H1 (cell line): ENCODE data around the gene CPNE5. TPM values are rescaled to one million over a fixed set of nuclear protein-coding genes. Genes with fewer than 3 reads are reported as not detected.

Source experiments
- CTCF ChIA-PET: fragments of 300-600 bp; sonication (Branson Sonifier 250); formaldehyde crosslinking; loops from one replicate; lab custom pipeline; 2021; ENCODE audit not compliant: partially characterized antibody; lab: Charles Lee
- POLR2A ChIA-PET: fragments of 300-600 bp; sonication (Branson Sonifier 250); formaldehyde crosslinking; loops from one replicate; lab custom pipeline; 2021; ENCODE audit warnings: inconsistent platforms; ENCODE audit not compliant: partially characterized antibody; lab: Charles Lee
- DNase-seq, 2 experiments: peaks; one replicate each; pipeline versions ENCODE4 v3.0.0 to v3.0.0-alpha.2; 2010 to 2022; ENCODE audit warnings: low spot score in 2 of 2, low read depth in 1 of 2, mixed read lengths in 1 of 2
- FAIRE-seq: peaks from 2 replicates; lab custom pipeline; 2011; peaks lifted over from hg19 to GRCh38; lab: Jason Lieb, UNC
- H2AFZ ChIP-seq: 2 replicates; pipeline ENCODE4 v1.8.1; 2012; ENCODE audit warnings: low read length, inconsistent platforms
- H2AK5ac ChIP-seq: 2 replicates; pipeline ENCODE4 v1.6.1; 2013; ENCODE audit warnings: low read depth, low read length
- H2BK120ac ChIP-seq: replicated peaks from 2 replicates; pipeline ENCODE3; 2013; ENCODE audit warnings: low read depth, low read length, inconsistent platforms
- H2BK12ac ChIP-seq: 2 replicates; pipeline ENCODE4 v1.6.1; 2013; ENCODE audit warnings: low read depth, low read length
- H2BK15ac ChIP-seq: 2 replicates; pipeline ENCODE4 v1.6.1; 2013; ENCODE audit warnings: low read length
- H2BK20ac ChIP-seq: 2 replicates; pipeline ENCODE4 v1.6.1; 2013; ENCODE audit warnings: low read length
- H2BK5ac ChIP-seq: 2 replicates; pipeline ENCODE4 v1.6.1; 2013; ENCODE audit warnings: low read depth, low read length
- H3K14ac ChIP-seq: 2 replicates; pipeline ENCODE4 v1.6.1; 2013; ENCODE audit warnings: inconsistent platforms; ENCODE audit not compliant: insufficient read length
- H3K18ac ChIP-seq: 2 replicates; pipeline ENCODE4 v1.6.1; 2013; ENCODE audit warnings: low read length; ENCODE audit errors: extremely low read depth
- H3K23ac ChIP-seq: 2 replicates; pipeline ENCODE4 v1.6.1; 2013; ENCODE audit warnings: inconsistent platforms; ENCODE audit not compliant: insufficient read length
- H3K23me2 ChIP-seq: 2 replicates; pipeline ENCODE4 v1.6.1; 2013; ENCODE audit warnings: low read depth, low read length
- H3K27ac ChIP-seq: 2 replicates; pipeline ENCODE4 v1.6.1; 2011; ENCODE audit warnings: low read depth, low read length, inconsistent platforms
- H3K27me3 ChIP-seq, 4 experiments: replicated peaks in 1 of 4; 1 replicate in 1 of 4; 2 replicates in 3 of 4; pipeline versions ENCODE4 v1.6.1 to v1.8.1; 2011 to 2013; ENCODE audit warnings: low read length in 3 of 4, mild to moderate bottlenecking in 3 of 4, inconsistent platforms in 2 of 4, mixed read lengths in 2 of 4, moderate library complexity in 1 of 4; ENCODE audit not compliant: control insufficient read depth in 3 of 4, insufficient read depth in 3 of 4; ENCODE audit errors: extremely low read depth in 1 of 4
- H3K36me3 ChIP-seq, 4 experiments: 2 replicates each; pipeline versions ENCODE4 v1.6.1 to v1.8.1; 2011 to 2013; ENCODE audit warnings: mild to moderate bottlenecking in 4 of 4, low read length in 3 of 4, moderate library complexity in 2 of 4, control low read depth in 1 of 4, inconsistent platforms in 1 of 4; ENCODE audit not compliant: insufficient read depth in 4 of 4, control insufficient read depth in 2 of 4
- H3K4ac ChIP-seq: replicated peaks from 2 replicates; pipeline ENCODE3; 2013; ENCODE audit warnings: low read length, low read depth, mixed read lengths, inconsistent platforms; ENCODE audit not compliant: insufficient read length
- H3K4me1 ChIP-seq, 4 experiments: replicated peaks in 1 of 4; 1 replicate in 1 of 4; 2 replicates in 3 of 4; pipeline versions ENCODE4 v1.6.1 to v1.8.1; 2011 to 2013; ENCODE audit warnings: low read length in 3 of 4, inconsistent platforms in 2 of 4, mixed read lengths in 1 of 4; ENCODE audit not compliant: insufficient read depth in 4 of 4, control insufficient read depth in 3 of 4
- H3K4me2 ChIP-seq, 2 experiments: 2 replicates each; pipeline versions ENCODE4 v1.6.1 to v1.8.1; 2011 to 2013; ENCODE audit warnings: low read depth in 2 of 2, low read length in 2 of 2, control low read depth in 1 of 2, inconsistent platforms in 1 of 2, mild to moderate bottlenecking in 1 of 2; ENCODE audit not compliant: insufficient read depth in 1 of 2
- H3K4me3 ChIP-seq, 4 experiments: fragments of 200-600, 300-600 bp in 1 of 4; sonication (generic), shearing (Covaris generic), sonication (Bioruptor Twin) in 1 of 4; 2 replicates each; pipeline versions ENCODE4 v1.5.1 to v1.8.1; 2011 to 2016; ENCODE audit warnings: low read length in 4 of 4, low read depth in 3 of 4, control low read depth in 2 of 4, inconsistent platforms in 2 of 4, mild to moderate bottlenecking in 2 of 4, mixed read lengths in 1 of 4, moderate library complexity in 1 of 4; ENCODE audit not compliant: insufficient read depth in 2 of 4; ENCODE audit errors: extremely low read depth in 1 of 4
- H3K56ac ChIP-seq: replicated peaks from 2 replicates; pipeline ENCODE3; 2013; ENCODE audit warnings: low read depth, mild to moderate bottlenecking, mixed read lengths, low read length, inconsistent platforms; ENCODE audit not compliant: insufficient read length
- H3K79me1 ChIP-seq: 2 replicates; pipeline ENCODE4 v1.6.1; 2013; ENCODE audit warnings: low read depth, low read length, control low read depth
- H3K79me2 ChIP-seq, 2 experiments: 2 replicates each; pipeline versions ENCODE4 v1.6.1 to v1.8.1; 2012 to 2013; ENCODE audit warnings: low read length in 2 of 2, mild to moderate bottlenecking in 2 of 2, inconsistent platforms in 1 of 2; ENCODE audit not compliant: insufficient read depth in 2 of 2, control insufficient read depth in 1 of 2
- H3K9ac ChIP-seq, 4 experiments: replicated peaks in 1 of 4; 1 replicate in 1 of 4; 2 replicates in 3 of 4; pipeline versions ENCODE4 v1.6.1 to v1.8.1; 2011 to 2013; ENCODE audit warnings: low read depth in 3 of 4, low read length in 3 of 4, control low read depth in 2 of 4, mild to moderate bottlenecking in 2 of 4, moderate library complexity in 2 of 4, inconsistent platforms in 1 of 4; ENCODE audit errors: extremely low read depth in 1 of 4
- H3K9me3 ChIP-seq, 2 experiments: 2 replicates each; pipeline versions ENCODE4 v1.6.1 to v1.8.1; 2012 to 2013; ENCODE audit warnings: mild to moderate bottlenecking in 2 of 2, moderate library complexity in 2 of 2, control low read depth in 1 of 2, inconsistent platforms in 1 of 2, low read depth in 1 of 2, low read length in 1 of 2, mixed read lengths in 1 of 2; ENCODE audit not compliant: insufficient read depth in 2 of 2
- H4K20me1 ChIP-seq, 2 experiments: replicated peaks in 1 of 2; 2 replicates each; pipeline versions ENCODE3 to v1.8.1; 2011 to 2013; ENCODE audit warnings: inconsistent platforms in 2 of 2, low read length in 2 of 2, mild to moderate bottlenecking in 1 of 2; ENCODE audit not compliant: insufficient read depth in 2 of 2, control insufficient read depth in 1 of 2
- H4K5ac ChIP-seq: 2 replicates; pipeline ENCODE4 v1.6.1; 2013; ENCODE audit warnings: low read length, low read depth, mixed read lengths, inconsistent platforms; ENCODE audit not compliant: insufficient read length
- H4K8ac ChIP-seq: 2 replicates; pipeline ENCODE4 v1.8.0; 2013; ENCODE audit warnings: mild to moderate bottlenecking, moderate library complexity, low read length, inconsistent platforms; ENCODE audit not compliant: insufficient read depth; ENCODE audit errors: extremely low read depth
- H4K91ac ChIP-seq: replicated peaks from 2 replicates; pipeline ENCODE3; 2013; ENCODE audit warnings: low read length, mixed read lengths, inconsistent platforms; ENCODE audit not compliant: insufficient read length
- CTCF ChIP-seq, 3 experiments: IDR thresholded peaks; 1 replicate in 2 of 3; 2 replicates in 1 of 3; pipeline versions ENCODE4 v1.5.1 to v1.6.1; 2011; ENCODE audit warnings: low read length in 3 of 3, mild to moderate bottlenecking in 3 of 3, inconsistent platforms in 2 of 3, low read depth in 1 of 3, moderate library complexity in 1 of 3; ENCODE audit not compliant: insufficient read depth in 1 of 3; ENCODE audit errors: control extremely low read depth in 1 of 3
- EP300 ChIP-seq, 2 experiments: IDR thresholded peaks; 1 replicate in 1 of 2; 2 replicates in 1 of 2; pipeline ENCODE4 v1.6.1; 2011 to 2012; ENCODE audit warnings: low read depth in 2 of 2, low read length in 2 of 2, mild to moderate bottlenecking in 2 of 2, borderline replicate concordance in 1 of 2, inconsistent platforms in 1 of 2, moderate library complexity in 1 of 2
- JUN ChIP-seq: IDR thresholded peaks from 2 replicates; pipeline ENCODE4 v1.6.1; 2011; ENCODE audit warnings: low read depth, mild to moderate bottlenecking, improper control_type of control experiment, low read length
- KDM1A ChIP-seq: fragments of 200-600, 300-600 bp; sonication (generic); IDR thresholded peaks from 2 replicates; pipeline ENCODE4 v1.7.1; 2016; ENCODE audit warnings: mild to moderate bottlenecking, low read length, borderline replicate concordance
- POLR2A ChIP-seq, 2 experiments: IDR thresholded peaks; 1 replicate in 1 of 2; 2 replicates in 1 of 2; pipeline ENCODE4 v1.6.1; 2011; ENCODE audit warnings: low read depth in 2 of 2, low read length in 2 of 2, mild to moderate bottlenecking in 2 of 2; ENCODE audit errors: control extremely low read depth in 1 of 2
- SAP30 ChIP-seq: fragments of 300-600 bp; sonication (generic); IDR thresholded peaks from 2 replicates; pipeline ENCODE4 v1.7.1; 2012; ENCODE audit warnings: low read length, moderate library complexity, mild to moderate bottlenecking, inconsistent platforms; ENCODE audit not compliant: insufficient read depth, insufficient replicate concordance
- SIN3A ChIP-seq, 2 experiments: IDR thresholded peaks in 1 of 2; conservative IDR thresholded peaks in 1 of 2; 2 replicates each; pipeline ENCODE4 v1.6.1; 2011 to 2012; ENCODE audit warnings: low read length in 2 of 2, improper control_type of control experiment in 1 of 2, low read depth in 1 of 2, mild to moderate bottlenecking in 1 of 2
- SIRT6 ChIP-seq: IDR thresholded peaks from one replicate; pipeline ENCODE4 v1.7.1; 2012; ENCODE audit warnings: low read length, inconsistent platforms
- SP1 ChIP-seq: IDR thresholded peaks from 2 replicates; pipeline ENCODE4 v1.6.1; 2011; ENCODE audit warnings: low read depth, low read length
- TBP ChIP-seq: IDR thresholded peaks from 2 replicates; pipeline ENCODE4 v1.6.1; 2011; ENCODE audit warnings: low read depth, low read length, improper control_type of control experiment
- TCF12 ChIP-seq: IDR thresholded peaks from 2 replicates; pipeline ENCODE4 v1.6.1; 2011; ENCODE audit warnings: low read depth, mild to moderate bottlenecking, low read length
- YY1 ChIP-seq: IDR thresholded peaks from 2 replicates; pipeline ENCODE4 v1.6.1; 2011; ENCODE audit warnings: low read depth, mild to moderate bottlenecking, low read length
- WGBS, 2 experiments: shearing (Covaris generic) in 1 of 2; methylation state at CpG; one replicate each; pipeline versions ENCODE4 v1.1.6 to v1.1.7; 2013 to 2015; ENCODE audit warnings: low lambda C conversion rate in 2 of 2, mixed read lengths in 2 of 2, inconsistent platforms in 1 of 2, low coverage in 1 of 2, missing lambda C conversion rate in 1 of 2; ENCODE audit not compliant: insufficient replicate concordance in 2 of 2, insufficient coverage in 1 of 2, insufficient read length in 1 of 2; ENCODE audit errors: extremely low coverage in 1 of 2, missing lambda C conversion rate in 1 of 2; 5-methylcytosine and 5-hydroxymethylcytosine counted together
- polyA plus RNA-seq, 7 experiments: library from polyadenylated mRNA; depleted of rRNA in 3 of 7; stranded (reverse) in 5 of 7; unstranded in 2 of 7; fragments of >200 nt in 5 of 7; fragments of 200-250 nt in 2 of 7; gene quantifications; 1 replicate in 5 of 7; 2 replicates in 1 of 7; 4 replicates in 1 of 7; pipeline versions ENCODE4 v1.2.1 to v1.2.3, GENCODE V29; 2011 to 2013; ENCODE audit warnings: missing spikeins in 2 of 7, mixed read lengths in 2 of 7
- total RNA-seq: library from RNA; stranded (reverse); fragmentation: NEBNext Ultra II Directional; extraction: Animal tissue kit (Norgen Biotek cat#: 25700); gene quantifications from 2 replicates; pipeline ENCODE4 v1.2.1, GENCODE V29; 2021

Gene CPNE5
- total and polyA plus RNA-seq, 2 of the 8 experiments (the other 6 are each of a cell fraction or from before 2014, with no cell fraction given) = 0.88 to 1.8 TPM

- Histone ChIP-seq H4K8ac (no peak overlapping the region), H4K91ac (no peak overlapping the region), H3K4me1 (peaks cover 0 to 10% (median 7%) of the 10 kb centered on the region in 4 experiments; a peak in 6 of 7 replicates), H2BK120ac (no peak overlapping the region), H3K9me3 (no peaks in the 10 kb centered on the region), H3K4ac (no peak overlapping the region), H3K4me3 (no peak overlapping the region), H2AFZ (no peak overlapping the region), H2BK5ac (no peak overlapping the region), H3K36me3 (no peaks in the 10 kb centered on the region), H2BK15ac (no peak overlapping the region), H4K5ac (no peak overlapping the region), H3K27ac (no peak overlapping the region), H3K14ac (no peak overlapping the region), H3K56ac (no peak overlapping the region), H3K23ac (no peak overlapping the region), H3K4me2 (no peak overlapping the region), H2BK20ac (no peak overlapping the region), H3K9ac (no peak overlapping the region), H3K18ac (no peak overlapping the region), H2BK12ac (no peak overlapping the region), H4K20me1 (no peaks in the 10 kb centered on the region), H3K79me1 (no peaks in the 10 kb centered on the region), H3K79me2 (no peaks in the 10 kb centered on the region), H2AK5ac (no peak overlapping the region), H3K23me2 (no peaks in the 10 kb centered on the region), H3K27me3 (no peaks in the 10 kb centered on the region)
- WGBS, 2 experiments = 97% methylated on average over 3 of the region's 3 CpGs; no CpG with 5 or more reads in 1 of the 2 experiments
- POLR2A ChIA-PET = no interaction called here
- FAIRE-seq (no peak), DNase-seq (no peak)
- CTCF ChIA-PET = interaction anchor here (0.6 to 11.6 kb wide), 9 partner anchors 12 to 75 kb away, joined by 3 to 114 read pairs (median 4); no protein-coding TSS in a partner anchor
- TF ChIP-seq SIN3A (conservative IDR thresholded peaks at IDR 0.05 in 1 of 2, IDR thresholded peaks at IDR 0.05 in 1 of 2; ENCODE audit: low read depth in 1 of 2, low read length in 2 of 2) (no peak), SP1 (no peak), SAP30 (no peak), TCF12 (no peak), SIRT6 (no peak), YY1 (no peak), TBP (no peak), JUN (no peak), POLR2A (IDR thresholded peaks at IDR 0.05; ENCODE audit: control extremely low read depth in 1 of 2, low read depth in 2 of 2, low read length in 2 of 2) (no peak), EP300 (IDR thresholded peaks at IDR 0.05; ENCODE audit: borderline replicate concordance in 1 of 2, low read depth in 2 of 2, low read length in 2 of 2) (no peak), KDM1A (no peak), CTCF (IDR thresholded peaks at IDR 0.05; ENCODE audit: control extremely low read depth in 1 of 3, insufficient read depth in 1 of 3, low read depth in 1 of 3, low read length in 3 of 3) (no peak)
Observed at GRCh38 chr6:36798852-36799251, 40.4 kb downstream of the CPNE5 start.
